D721Med (cell line): ENCODE measurements around the gene GET3.
A peak's percentile ranks its signal among the peaks of the same experiment; 100 is the strongest.

Experiments
- DNase-seq: peaks from one replicate; pipeline ENCODE4 v3.0.0; 2011; ENCODE audit warnings: low spot score; ENCODE audit not compliant: insufficient read length
- FAIRE-seq: peaks from 2 replicates; lab custom pipeline; 2011; peaks lifted over from hg19 to GRCh38; lab: Jason Lieb, UNC
- CTCF ChIP-seq: IDR thresholded peaks from 2 replicates; pipeline ENCODE4 v1.5.1; 2012; ENCODE audit warnings: mild to moderate bottlenecking, control low read depth; ENCODE audit not compliant: insufficient read depth; ENCODE audit errors: missing control alignments

Gene GET3

GRCh38 chr19:12779162-12779993 lies 42.1 kb downstream of the GET3 start:
- no peak for TF ChIP-seq CTCF
- DNase-seq = no peak
- FAIRE-seq = no peak

- FAIRE-seq (no peak), DNase-seq (no peak)
- no peak for TF ChIP-seq CTCF
Observed at GRCh38 chr19:12782174-12782423, 44.8 kb downstream of the GET3 start.

DNA sequence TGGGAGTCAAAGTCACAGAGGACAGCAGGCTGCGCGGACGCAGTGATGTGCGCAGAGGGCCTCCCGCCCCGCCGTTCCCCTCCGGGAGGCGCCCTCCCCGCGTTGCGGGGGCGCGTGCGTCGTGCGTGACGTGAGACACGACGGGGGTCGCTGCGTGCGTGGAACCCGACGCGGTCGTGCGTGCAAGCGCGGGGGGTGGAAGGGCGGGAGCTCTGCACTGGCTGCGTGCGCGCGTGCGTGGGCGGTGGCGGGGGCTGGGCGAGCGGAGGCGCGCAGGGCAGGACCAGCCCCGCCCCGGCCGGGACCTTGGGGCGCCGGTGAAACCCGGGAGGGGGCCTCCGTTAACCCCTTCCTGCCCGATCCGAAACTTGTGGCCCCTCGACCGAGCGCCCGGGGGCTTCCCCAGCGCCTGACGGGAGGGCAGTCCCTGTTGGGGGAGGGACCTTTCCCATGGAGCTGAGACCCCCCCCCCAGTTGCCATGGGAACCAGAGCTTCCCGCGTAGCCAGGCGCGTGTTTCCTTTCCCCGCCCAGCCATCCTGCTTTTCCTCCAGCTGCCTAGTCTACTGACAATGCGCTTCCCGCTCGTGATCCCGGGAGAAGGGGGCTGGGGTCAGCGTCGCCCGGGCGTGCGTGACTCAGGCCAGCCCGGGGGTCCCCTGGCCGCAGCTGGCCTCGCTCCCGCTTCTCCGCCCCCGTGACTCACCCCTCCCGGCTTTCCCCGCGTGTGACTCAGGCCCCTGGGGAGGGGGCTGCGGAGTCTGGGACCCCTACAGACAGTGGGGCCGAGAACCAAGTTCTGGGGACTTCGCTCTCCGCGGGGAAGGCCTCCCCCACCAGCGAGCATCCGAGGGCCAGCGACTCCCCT lies 45.4 kb downstream of the GET3 start:
- FAIRE-seq = no peak
- no peak for TF ChIP-seq CTCF
- peak; percentile 74 for DNase-seq

DNA sequence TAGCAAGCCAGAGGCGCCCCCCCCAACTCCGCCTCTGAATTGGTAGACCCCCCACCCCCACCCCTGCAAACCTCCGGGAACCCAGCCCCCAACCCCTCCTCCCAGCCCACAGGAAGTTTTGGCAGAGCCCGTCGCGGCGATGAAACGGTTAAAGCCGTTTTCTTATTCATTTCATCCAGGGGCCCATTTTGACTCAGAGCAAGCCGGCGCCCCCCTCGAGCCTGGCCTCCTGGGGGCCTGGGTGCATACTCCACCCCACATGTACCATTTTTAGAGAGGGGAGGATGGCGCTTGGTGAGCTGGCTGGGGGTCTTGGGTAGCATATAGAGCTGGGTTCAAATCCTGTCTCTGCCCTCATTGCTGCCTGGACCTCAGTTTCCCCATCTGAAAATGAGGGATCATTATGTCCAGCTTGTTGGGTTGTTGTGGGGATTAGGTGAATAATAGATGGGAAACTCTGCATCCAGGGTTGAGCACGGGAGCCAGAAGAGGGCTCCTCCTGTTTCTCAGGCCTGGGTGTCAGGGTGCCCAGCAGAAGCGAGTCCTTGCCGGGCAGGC lies 46.1 kb downstream of the GET3 start:
- no peak for FAIRE-seq
- no peak for DNase-seq
- TF ChIP-seq CTCF = no peak

GRCh38 chr19:12783849-12784393 lies 46.6 kb downstream of the GET3 start:
- DNase-seq (no peak), FAIRE-seq (no peak)

DNA sequence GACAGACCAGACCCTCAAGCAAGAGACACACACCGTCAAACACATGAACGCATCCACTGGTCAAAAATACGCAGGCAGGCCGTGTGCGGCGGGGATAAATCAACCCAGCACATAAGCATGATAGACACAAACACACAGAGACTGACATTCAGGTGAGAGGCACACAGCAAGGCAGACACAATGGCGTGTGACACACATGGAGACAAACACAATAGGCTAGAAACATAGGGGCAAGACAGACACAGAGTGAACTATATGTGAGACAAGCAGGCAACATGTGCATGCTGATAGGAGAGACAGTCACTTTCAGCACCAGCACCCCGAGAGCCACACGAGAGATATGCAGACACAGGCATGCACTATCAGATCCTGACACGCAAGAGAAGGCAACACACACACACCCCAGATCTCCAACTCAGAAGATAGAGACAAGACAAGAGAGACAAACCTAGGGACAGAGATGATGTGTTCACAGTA lies 47.1 kb downstream of the GET3 start:
- no peak for DNase-seq

More at GRCh38 chr19:12783849-12784393, 46.6 kb downstream of the GET3 start:
- no peak for TF ChIP-seq CTCF

More for the DNA sequence above, 47.1 kb downstream of the GET3 start:
- FAIRE-seq = no peak
- no peak for TF ChIP-seq CTCF
